HG02623 (cell line): Measurements from ENCODE around the gene GOLGA8S.
"Not testable (repeated sequence)": the region's sequence is repeated elsewhere in the genome, so short reads cannot be mapped to it uniquely, and the experiment has no call there.

ENCODE experiments used
- ATAC-seq: cut with Tn5 transposase; IDR thresholded peaks from one replicate; pipeline ENCODE4 v1.9.1; 2021; ENCODE audit warnings: moderate library complexity; ENCODE audit not compliant: unreplicated experiment

The GOLGA8S gene, protein sequence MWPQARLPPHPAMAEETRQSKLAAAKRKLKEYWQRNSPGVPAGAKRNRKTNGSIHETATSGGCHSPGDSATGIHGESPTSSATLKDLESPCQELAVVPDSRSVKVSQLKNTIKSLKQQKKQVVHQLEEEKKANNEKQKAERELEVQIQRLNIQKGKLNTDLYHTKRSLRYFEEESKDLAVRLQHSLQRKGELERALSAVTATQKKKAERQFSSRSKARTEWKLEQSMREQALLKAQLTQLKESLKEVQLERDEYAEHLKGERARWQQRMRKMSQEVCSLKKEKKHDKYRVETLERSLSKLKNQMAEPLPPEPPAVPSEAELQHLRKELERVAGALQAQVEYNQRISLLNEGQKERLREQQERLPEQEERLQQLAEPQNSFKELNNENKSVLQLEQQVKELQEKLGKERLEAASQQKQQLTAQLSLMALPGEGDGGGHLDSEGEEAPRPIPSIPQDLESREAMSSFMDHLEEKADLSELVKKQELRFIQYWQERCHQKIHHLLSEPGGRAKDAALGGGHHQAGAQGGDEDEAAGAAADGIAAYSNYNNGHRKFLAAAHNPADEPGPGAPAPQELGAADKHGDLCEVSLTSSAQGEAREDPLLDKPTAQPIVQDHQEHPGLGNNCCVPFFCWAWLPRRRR

DNA sequence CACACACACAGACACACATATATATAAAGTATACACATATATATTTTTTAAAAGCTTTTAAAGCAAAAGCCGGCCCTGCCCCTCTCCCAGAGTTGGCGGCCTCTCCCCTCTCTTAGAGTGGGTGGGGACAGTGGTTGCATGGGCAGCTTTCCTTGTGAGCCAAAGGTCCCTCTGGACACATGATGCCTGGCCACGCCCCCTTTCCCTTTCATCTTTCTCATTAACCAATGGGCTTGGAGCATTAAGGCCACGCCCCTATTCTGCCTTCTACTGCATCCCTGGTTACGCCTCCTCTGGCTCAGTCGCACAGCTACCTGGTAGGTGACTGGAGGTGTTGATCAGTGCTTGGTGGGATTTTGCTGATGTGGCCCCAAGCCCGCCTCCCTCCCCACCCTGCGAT lies at the start of gene GOLGA8S:
TSS of gene GOLGA8S (plus strand) at position 301 of the 400 bp plus-strand sequence. CDS start at position 363, 62 bp downstream.
- ATAC-seq = not testable (repeated sequence)

GRCh38 chr15:23304805-23305204 lies 49.7 kb upstream of the GOLGA8S start:
- not testable (repeated sequence) for ATAC-seq

GRCh38 chr15:23305921-23306320 lies 48.6 kb upstream of the GOLGA8S start:
- ATAC-seq = not testable (repeated sequence)

GRCh38 chr15:23311233-23311632 lies 43.3 kb upstream of the GOLGA8S start:
- not testable (repeated sequence) for ATAC-seq

DNA sequence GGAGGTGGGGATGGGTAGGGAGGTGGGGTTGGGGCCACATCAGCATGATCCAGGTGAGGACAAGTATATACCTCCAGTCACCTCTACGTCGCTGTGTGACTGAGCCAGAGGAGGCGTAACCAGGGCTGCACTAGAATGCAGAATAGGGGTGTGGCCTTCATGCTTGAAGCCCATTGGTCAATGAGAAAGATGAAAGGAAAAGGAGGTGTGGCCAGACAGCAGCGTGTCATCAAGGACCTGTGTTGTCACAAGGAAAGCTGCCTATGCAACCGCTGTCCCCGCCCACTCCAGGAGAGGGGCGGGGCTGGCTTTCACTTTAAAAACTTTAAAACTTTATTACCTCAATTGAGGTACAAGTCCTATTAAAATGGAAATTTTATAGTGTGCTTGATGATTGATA lies 20.5 kb upstream of the GOLGA8S start, which contains the start of gene GOLGA6L26:
TSS of gene GOLGA6L26 (minus strand) at position 101 of the 400 bp plus-strand sequence. CDS start at position 40, 61 bp downstream.
- ATAC-seq = not testable (repeated sequence)

DNA sequence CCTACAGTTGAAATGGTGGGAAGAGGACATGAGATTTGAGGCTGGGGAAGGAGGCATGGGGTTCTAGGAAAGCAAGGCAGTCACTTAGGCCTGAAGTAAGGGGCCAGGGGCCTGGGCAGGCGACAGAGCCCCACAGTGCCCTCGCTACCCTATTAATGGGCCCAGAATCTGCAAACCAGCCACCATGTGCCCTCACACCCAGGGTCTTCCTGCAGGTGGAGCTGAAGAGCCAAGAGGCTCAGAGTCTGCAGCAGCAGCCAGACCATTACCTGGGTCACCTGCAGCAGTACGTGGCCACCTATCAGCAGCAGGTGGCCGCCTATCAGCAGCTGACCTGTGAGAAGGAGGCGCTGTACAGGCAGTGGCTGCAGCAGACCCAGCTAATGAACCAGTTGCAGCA lies 8.1 kb downstream of the GOLGA8S start:
- ATAC-seq = not testable (repeated sequence)

DNA sequence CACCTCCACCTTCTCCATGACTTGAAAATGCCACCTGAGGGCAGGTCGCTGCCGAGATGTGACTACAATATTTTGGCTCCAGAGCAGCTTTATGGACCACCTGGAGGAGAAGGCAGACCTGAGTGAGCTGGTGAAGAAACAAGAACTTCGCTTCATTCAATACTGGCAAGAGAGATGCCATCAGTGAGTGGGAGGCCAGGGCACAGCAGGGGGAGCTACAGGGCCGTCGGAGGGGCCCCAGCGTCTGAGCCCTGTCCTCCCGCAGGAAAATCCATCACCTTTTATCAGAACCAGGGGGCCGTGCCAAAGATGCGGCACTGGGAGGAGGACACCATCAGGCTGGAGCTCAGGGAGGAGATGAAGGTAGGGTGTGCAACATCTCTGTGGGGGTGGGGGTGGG lies 9.7 kb downstream of the GOLGA8S start:
- not testable (repeated sequence) for ATAC-seq

- no peak for ATAC-seq
Observed at GRCh38 chr15:23370578-23370977, 16.0 kb downstream of the GOLGA8S start.

DNA sequence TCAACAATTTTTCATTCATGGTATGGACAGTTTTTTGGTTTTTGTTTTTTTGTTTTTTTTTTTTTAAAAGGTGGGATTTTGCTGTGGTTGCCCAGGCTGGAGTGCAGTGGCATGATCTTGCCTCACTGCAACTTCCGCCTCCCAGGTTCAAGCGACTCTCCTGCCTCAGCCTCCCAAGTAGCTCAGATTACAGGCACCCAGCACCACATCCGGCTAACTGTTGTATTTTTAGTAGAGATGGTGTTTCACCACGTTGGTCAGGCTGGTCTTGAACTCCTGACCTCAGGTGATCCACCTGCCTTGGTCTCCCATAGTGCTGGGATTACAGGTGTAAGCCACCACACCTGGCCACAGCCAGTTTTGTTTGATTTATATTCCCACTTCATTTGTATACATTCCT lies 16.6 kb downstream of the GOLGA8S start:
- ATAC-seq = not testable (repeated sequence)

GRCh38 chr15:23371868-23372267 lies 17.3 kb downstream of the GOLGA8S start:
- not testable (repeated sequence) for ATAC-seq

DNA sequence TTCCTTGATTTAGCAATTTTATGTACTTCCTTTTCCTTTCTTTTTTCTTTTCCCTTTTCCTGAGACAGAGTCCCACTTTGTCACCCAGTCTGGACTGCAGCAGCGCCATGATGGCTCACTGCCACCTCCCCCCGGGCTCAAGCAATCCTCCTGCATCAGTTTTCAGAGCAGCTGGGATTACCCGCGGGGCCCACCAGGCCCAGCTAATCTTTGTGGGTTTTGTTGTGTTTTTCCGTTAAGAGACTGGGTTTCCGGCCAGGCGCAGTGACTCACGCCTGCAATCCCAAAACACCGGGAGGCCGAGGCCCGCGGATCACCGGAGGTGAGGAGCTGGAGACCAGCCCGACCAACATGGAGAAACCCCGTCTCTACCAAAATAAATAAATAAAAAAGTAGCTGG lies 17.7 kb downstream of the GOLGA8S start:
- no peak for ATAC-seq

DNA sequence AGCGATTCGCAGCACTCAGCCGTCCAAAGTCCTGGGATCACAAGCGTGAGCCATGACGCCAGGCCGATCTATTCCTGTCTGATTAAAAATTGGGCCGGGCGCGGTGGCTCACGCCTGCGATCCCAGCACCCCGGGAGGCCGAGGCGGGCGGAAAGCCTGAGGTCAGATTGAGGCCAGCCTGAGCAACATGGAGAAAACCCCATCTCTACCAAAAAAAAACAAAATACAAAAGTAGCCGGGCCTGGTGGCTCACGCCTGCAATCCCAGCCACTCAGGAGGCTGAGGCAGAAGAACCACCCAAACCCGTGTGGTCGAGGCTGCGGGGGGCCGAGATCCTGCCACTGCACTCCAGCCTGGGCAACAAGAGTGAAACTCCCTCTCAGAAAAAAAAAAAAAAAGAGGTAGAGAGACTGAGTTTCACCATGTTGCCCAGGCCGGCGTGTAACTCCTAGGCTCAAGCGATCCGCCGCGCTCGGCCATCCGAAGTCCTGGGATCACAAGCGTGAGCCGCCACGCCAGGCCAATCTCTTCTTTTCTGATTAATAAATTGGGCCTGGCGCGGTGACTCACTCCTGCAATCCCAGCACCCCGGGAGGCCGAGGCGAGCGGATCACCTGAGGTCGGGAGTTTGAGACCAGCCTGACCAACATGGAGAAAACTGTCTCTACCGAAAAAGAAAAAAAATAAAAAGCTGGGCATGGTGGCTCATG lies 18.5 kb downstream of the GOLGA8S start:
- not testable (repeated sequence) for ATAC-seq

DNA sequence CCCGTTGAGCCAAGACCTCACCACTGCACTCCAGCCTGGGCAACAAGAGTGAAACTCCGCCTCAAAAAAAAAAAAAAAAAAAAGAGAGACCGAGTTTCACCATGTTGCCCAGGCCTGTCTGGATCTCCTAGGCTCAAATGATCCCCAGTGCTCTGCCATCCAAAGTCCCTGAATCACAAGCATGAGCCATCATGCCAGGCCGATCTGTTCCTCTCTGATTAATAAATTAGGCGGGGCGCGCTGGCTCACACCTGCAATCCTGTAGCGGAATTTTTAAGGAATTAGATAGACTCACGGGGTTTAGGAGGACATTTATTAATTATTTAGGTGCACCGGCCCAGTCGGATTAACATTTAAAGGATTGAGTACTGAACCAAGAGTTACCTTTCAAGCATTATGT lies 19.7 kb downstream of the GOLGA8S start:
- ATAC-seq = not testable (repeated sequence)

DNA sequence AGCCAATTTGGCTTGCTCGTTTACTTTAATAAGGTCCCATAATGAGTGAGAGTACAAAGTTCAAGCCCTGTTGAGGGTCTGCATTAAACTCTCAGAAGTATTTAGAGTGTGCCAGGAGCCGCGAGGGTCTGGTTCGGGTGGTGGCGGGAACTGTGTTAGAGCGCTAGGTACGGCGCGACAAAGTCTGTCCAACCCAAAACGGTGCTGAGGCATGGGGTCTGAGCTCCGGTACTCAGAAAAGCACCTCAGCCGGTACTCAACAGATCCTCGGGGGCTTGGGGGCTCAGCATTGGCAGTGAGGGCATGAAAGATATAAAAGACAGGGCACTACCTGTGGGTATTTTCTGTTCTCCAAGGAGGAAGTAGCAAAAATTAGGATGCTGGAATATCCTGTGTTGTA lies 24.4 kb downstream of the GOLGA8S start:
- ATAC-seq = not testable (repeated sequence)

DNA sequence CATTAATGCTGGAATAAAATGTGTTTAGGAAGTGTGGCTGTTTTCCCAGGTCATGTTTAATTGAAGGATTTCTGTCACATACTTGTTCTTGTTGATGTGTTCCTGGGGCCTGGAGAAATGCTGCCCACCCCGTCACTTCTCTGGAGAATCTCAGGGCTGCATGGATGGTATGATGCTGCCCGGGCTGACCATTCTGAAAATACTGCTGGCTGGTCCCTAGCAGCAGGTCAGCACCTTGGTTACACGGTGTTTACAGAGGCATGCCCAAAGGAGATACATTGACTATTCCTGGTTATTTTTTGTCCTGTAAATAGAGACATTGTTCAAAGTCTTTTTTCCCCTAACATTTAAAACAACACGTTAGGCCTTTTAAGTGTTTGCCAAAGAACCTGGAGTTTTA lies 26.2 kb downstream of the GOLGA8S start:
- ATAC-seq = not testable (repeated sequence)

GRCh38 chr15:23381192-23381591 lies 26.6 kb downstream of the GOLGA8S start:
- ATAC-seq = not testable (repeated sequence)

GRCh38 chr15:23384371-23384770 lies 29.8 kb downstream of the GOLGA8S start:
- ATAC-seq = no peak

GRCh38 chr15:23385886-23386430 lies 31.4 kb downstream of the GOLGA8S start:
- ATAC-seq = no peak

GRCh38 chr15:23387621-23388190 lies 33.2 kb downstream of the GOLGA8S start:
- ATAC-seq = no peak

GRCh38 chr15:23395030-23395692 lies 40.6 kb downstream of the GOLGA8S start:
- ATAC-seq = no peak
